Cardiac fibroblast (primary cell): ENCODE measurements around the gene GPR161.

Experiments
- DNase-seq, 2 donors: peaks; one replicate each; pipeline versions ENCODE4 v3.0.0 to v3.0.0-alpha.2; 2010; ENCODE audit warnings: low read depth in 2 of 2
- H3K4me3 ChIP-seq, 2 donors: replicated peaks in 1 of 2; 1 replicate in 1 of 2; 2 replicates in 1 of 2; pipeline ENCODE4 v1.5.1; 2011; ENCODE audit warnings: low read depth in 2 of 2, low read length in 2 of 2, mild to moderate bottlenecking in 2 of 2, moderate library complexity in 1 of 2
- TF ChIP-seq, protein P1 (sequence below): IDR thresholded peaks from one replicate; pipeline ENCODE4 v1.5.1; 2011; ENCODE audit warnings: low read depth, mild to moderate bottlenecking, low read length, inconsistent platforms

The GPR161 gene

DNA sequence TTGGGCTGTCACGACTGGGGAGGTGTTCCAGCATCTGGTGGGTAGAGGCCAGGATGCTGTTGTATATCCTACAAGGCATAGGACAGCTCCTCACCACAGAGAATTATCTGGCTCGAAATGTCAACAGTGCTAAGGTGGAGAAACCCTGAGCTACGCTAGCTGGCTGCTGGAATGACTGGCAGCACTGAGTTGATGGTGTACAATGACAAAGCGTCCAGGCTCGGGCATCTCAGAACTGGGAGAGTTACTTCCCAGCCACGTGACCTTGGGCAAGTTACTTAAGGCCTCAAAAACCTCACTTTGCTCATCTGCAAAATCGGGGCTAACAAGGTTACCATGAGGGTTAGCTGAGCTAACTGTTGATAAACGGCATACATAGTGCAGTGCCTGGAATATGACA, 35.4 kb downstream of the GPR161 start:
- TF ChIP-seq, protein P1, sequence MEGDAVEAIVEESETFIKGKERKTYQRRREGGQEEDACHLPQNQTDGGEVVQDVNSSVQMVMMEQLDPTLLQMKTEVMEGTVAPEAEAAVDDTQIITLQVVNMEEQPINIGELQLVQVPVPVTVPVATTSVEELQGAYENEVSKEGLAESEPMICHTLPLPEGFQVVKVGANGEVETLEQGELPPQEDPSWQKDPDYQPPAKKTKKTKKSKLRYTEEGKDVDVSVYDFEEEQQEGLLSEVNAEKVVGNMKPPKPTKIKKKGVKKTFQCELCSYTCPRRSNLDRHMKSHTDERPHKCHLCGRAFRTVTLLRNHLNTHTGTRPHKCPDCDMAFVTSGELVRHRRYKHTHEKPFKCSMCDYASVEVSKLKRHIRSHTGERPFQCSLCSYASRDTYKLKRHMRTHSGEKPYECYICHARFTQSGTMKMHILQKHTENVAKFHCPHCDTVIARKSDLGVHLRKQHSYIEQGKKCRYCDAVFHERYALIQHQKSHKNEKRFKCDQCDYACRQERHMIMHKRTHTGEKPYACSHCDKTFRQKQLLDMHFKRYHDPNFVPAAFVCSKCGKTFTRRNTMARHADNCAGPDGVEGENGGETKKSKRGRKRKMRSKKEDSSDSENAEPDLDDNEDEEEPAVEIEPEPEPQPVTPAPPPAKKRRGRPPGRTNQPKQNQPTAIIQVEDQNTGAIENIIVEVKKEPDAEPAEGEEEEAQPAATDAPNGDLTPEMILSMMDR, result no peak
- H3K4me3 ChIP-seq, result no peak overlapping the region
- DNase-seq, result no peak

DNA sequence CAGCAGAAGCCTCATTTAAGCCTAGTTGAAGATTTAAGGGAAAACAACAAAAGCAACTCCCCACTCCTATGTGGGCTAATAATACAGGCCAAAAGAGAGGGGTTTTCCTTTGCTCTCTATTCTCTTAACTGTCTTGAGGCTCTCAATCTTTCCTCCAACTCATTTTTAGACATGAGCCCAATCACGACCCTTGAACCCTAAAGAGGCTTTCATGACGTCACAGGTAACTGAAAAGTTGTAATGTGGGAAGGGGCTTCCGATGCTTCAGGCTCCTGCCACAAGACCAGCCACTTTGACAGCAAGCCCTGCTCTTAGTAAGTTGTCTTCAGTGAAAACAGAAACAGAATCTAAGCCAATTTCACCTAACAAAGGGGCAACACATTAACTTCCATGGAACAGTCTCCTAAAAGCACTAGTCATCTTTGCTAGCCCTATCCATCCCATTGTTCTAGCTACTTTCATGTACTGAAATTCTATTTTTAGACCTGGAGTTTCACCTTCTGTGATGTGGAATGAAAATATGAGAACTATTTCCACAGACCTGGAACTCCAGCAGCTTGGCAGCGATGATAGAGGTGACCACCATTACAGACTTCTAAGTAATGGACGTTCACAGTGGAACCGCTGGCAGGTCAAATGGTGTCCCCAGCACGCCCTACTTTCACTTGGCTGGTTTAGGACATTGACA, 36.3 kb downstream of the GPR161 start:
- DNase-seq, result peak in 1 of 2 donors; percentile 64
- no peak overlapping the region for H3K4me3 ChIP-seq
- TF ChIP-seq, protein P1, result no peak

DNA sequence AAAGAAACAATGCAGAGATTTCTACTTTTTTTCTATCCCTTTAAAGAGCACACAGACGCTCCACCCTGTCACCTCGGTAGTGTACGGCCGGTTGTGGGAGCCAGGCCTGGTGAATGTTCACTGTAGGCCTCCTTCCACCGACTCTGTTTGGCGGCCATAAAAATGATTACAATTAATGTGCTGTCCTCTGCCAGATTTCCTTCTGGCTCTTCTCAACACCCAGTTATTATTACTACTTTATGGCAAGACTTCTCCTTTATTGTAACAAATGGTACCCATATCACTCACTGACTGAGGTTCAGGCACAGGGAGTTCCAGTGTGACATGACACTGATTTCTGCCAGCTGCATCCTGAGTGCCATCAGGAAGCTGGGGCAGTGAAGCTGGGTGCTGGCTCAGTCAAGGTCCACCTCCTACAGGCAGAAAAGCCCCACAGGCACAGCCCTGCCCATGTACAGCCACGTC, 37.4 kb downstream of the GPR161 start:
- TF ChIP-seq, protein P1, result no peak
- no peak for DNase-seq
- no peak overlapping the region for H3K4me3 ChIP-seq

DNA sequence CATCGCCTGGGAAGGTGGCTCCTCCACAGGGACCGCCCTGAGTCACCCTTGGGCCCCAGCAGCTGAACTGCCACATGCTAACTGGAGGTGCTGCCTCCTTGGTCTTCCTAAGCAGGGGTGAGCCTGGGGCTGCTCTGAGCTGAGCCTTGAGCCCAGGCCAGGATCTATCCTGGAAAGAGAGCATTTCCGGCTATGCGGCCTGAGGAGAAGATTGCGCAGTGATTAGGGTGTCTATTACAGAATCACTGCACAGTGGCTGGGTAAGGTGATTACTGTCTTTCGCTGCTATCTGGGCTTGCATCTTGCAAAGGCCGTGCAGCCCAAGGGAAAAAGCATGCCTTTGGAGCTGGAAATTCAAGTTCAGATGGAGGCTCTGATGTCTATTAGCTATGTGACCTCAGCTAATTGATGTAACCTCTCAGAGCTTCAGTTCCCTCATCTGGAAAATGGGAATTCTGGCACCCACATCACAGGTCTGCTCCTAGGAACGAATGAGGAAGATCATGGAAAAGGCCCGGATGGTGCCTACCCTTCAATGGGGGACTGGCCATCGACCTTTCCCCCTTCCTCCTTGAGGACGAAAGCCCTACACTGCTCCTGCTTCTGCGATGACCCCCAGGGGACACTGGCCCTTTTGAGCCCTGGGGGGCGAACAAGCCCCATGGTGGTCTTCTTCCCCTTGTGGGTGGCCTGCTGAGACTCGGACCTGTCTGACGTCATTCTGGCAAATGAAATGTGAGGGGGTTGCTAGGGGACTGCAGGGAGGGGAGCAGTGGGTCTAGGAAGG, 38.0 kb downstream of the GPR161 start:
- TF ChIP-seq, protein P1, result no peak
- H3K4me3 ChIP-seq, result no peak overlapping the region
- DNase-seq, result no peak

DNA sequence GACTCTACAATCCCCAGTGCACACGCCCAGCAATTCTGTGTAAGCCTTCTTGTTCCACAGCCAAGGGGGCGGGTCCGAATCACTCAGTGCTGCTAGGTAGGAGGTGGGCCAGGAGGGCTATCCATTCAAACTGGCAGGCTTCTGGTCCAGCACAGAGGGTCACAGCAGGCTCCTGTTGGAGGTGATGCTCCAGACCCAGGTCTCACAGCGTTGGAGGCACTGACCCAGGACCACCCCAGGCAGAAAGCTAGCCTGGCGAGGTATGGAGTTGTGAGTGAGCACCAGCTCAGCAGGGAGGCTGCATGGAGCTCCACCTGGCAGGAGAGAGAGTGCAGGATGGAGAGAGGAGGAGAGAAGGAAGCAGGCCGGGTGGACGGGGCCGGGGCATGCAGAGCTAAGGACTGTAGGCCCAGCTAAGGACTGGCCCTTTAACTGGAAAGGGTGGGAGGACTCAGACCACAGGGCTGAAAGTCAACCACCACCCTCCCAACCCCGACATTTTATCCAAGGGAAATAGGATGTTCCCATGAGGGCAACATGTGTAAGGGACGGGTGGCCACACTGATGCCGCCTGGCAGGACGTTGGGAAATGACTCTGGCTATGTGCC, 38.7 kb downstream of the GPR161 start:
- no peak overlapping the region for H3K4me3 ChIP-seq
- DNase-seq, result no peak
- TF ChIP-seq, protein P1, result no peak

DNA sequence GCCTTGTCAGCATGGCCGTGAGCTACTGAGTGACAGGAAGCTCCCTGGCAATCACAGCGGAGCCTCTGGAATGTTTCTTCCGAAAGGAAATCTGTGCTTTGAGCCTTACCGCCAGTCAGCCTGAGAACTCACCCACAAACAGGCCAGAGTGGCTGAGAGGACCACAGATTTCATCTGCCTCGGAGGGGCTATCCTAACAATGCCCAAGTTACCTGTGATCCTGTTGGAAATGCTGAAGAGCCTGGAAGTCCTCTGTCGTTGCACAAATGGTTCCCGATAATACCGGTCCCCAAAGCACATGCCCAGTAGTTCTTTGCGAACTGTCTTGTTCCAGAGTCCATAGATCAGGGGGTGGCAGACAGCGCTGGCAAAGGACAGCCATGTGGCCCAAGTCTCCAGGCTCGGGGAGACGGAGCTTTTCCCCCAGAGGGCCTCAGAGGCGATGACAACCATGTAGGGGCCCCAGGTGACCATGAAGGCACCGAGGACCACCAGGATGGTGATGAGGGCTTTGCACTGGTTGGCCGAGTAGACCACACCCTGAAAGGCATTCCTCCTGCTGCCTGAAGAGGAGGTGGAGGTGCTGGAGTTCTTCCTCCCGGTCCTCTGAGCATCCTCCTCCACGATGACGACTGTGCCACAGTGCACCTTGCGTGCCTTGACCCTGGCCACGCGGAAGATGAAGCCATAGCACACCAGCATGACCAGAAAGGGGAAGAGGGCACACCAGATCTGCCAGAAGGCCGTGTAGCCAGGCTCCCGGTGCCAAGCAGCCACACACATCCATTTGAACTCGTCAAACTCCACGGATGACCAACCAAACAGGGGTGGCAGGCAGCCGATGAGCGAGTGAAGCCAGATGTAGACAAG, 40.2 kb downstream of the GPR161 start:
- DNase-seq, result no peak
- TF ChIP-seq, protein P1, result no peak
- H3K4me3 ChIP-seq, result no peak overlapping the region
